NCI-H524 treated with DMSO at 0.1 percent for 48 hours (cell line): Measurements from ENCODE around the gene CYP4A11.
"Not testable (repeated sequence)": the region's sequence is repeated elsewhere in the genome, so short reads cannot be mapped to it uniquely, and the experiment has no call there.

Experiments used
- DNase-seq: peaks from one replicate; lab custom pipeline; 2025; lab: John Stamatoyannopoulos, UW

CYP4A11 gene

GRCh38 chr1:46927249-46927835 lies 13.9 kb downstream of the CYP4A11 start:
- DNase-seq = no peak

GRCh38 chr1:46910790-46911189 lies 30.5 kb downstream of the CYP4A11 start:
- DNase-seq = no peak

- no peak for DNase-seq
Observed at GRCh38 chr1:46903481-46903880, 37.8 kb downstream of the CYP4A11 start.

GRCh38 chr1:46900401-46900800 lies 40.9 kb downstream of the CYP4A11 start:
- DNase-seq = no peak

GRCh38 chr1:46881656-46882055 lies 59.6 kb downstream of the CYP4A11 start:
- not testable (repeated sequence) for DNase-seq
